Colonic mucosa (tissue), 4 donors: Measurements from ENCODE around the gene IL18BP. TPM values are rescaled to one million over a fixed set of nuclear protein-coding genes. Genes with fewer than 3 reads are reported as not detected.

ENCODE experiments used
- DNase-seq: peaks from one replicate; pipeline ENCODE4 v3.0.0-alpha.2; 2020
- H3K27ac ChIP-seq: fragments of 200-600 bp; one replicate; pipeline ENCODE4 v1.8.0; 2021
- H3K27me3 ChIP-seq: fragments of 200-600 bp; one replicate; pipeline ENCODE4 v1.8.0; 2021
- H3K36me3 ChIP-seq: fragments of 200-600 bp; one replicate; pipeline ENCODE4 v1.8.0; 2021
- H3K4me1 ChIP-seq: fragments of 200-600 bp; one replicate; pipeline ENCODE4 v1.8.0; 2021; ENCODE audit warnings: mild to moderate bottlenecking
- H3K4me3 ChIP-seq: fragments of 200-600 bp; one replicate; pipeline ENCODE4 v1.8.0; 2021
- H3K9ac ChIP-seq, 2 donors: one replicate each; pipeline ENCODE4 v1.7.0; 2013; ENCODE audit warnings: control low read depth in 2 of 2, low read depth in 2 of 2, low read length in 2 of 2
- H3K9me3 ChIP-seq: fragments of 200-600 bp; one replicate; pipeline ENCODE4 v1.8.0; 2021
- CTCF ChIP-seq: fragments of 200-600 bp; IDR thresholded peaks from one replicate; pipeline ENCODE4 v1.8.0; 2022; ENCODE audit warnings: antibody characterized with exemption, mild to moderate bottlenecking
- intact Hi-C: fragments of 100-400 bp; cut with DNase I; formaldehyde crosslinking; loops from one replicate; pipeline ENCODE4 v1.14.1; 2022
- total RNA-seq, 2 donors: library from RNA; stranded (reverse); fragmentation: NEBNext Ultra II Directional in 1 of 2; extraction: Animal tissue kit (Norgen Biotek cat#: 25700) in 1 of 2; gene quantifications; one replicate each; pipeline ENCODE4 v1.2.1, GENCODE V29; 2021
- donor health status: healthy.
- donor health status: DM: no; HTN: no; CAD: no.
- donor health status: DM: no; HTN: no; CAD: no.

The IL18BP gene
- total RNA-seq, 2 donors from 2014 or later, result 5.6 to 9.0 TPM

GRCh38 chr11:71995726-71996291 is 2.9 kb upstream of the IL18BP start:
- H3K27ac ChIP-seq, result no peak overlapping the region
- no peak for TF ChIP-seq CTCF
- peaks cover 3% of the 10 kb centered on the region for H3K4me1 ChIP-seq
- DNase-seq, result no peak
- no peak overlapping the region for H3K4me3 ChIP-seq
- intact Hi-C loops, result no loop called here
- no peak overlapping the region for H3K9ac ChIP-seq
- no peaks in the 10 kb centered on the region for H3K27me3 ChIP-seq
- H3K36me3 ChIP-seq, result no peaks in the 10 kb centered on the region
- H3K9me3 ChIP-seq, result no peaks in the 10 kb centered on the region

- Histone ChIP-seq H3K4me1 (peaks cover 3% of the 10 kb centered on the region), H3K27ac (no peak overlapping the region), H3K9ac (no peak overlapping the region), H3K4me3 (no peak overlapping the region), H3K27me3 (no peaks in the 10 kb centered on the region), H3K9me3 (no peaks in the 10 kb centered on the region), H3K36me3 (no peaks in the 10 kb centered on the region)
- no peak for TF ChIP-seq CTCF
- intact Hi-C loops, result no loop called here
- DNase-seq, result no peak
Observed at GRCh38 chr11:71996517-71996916, 2.2 kb upstream of the IL18BP start.

GRCh38 chr11:71996946-71997345 is 1.8 kb upstream of the IL18BP start:
- TF ChIP-seq CTCF, result no peak
- no peaks in the 10 kb centered on the region for H3K9me3 ChIP-seq
- intact Hi-C loops, result no loop called here
- H3K4me3 ChIP-seq, result no peak overlapping the region
- no peak overlapping the region for H3K9ac ChIP-seq
- no peaks in the 10 kb centered on the region for H3K36me3 ChIP-seq
- H3K4me1 ChIP-seq, result peaks cover 3% of the 10 kb centered on the region
- no peak overlapping the region for H3K27ac ChIP-seq
- no peak for DNase-seq
- H3K27me3 ChIP-seq, result no peaks in the 10 kb centered on the region

GRCh38 chr11:71997594-71997993 is 1.1 kb upstream of the IL18BP start:
- Histone ChIP-seq H3K36me3 (no peaks in the 10 kb centered on the region), H3K4me3 (no peak overlapping the region), H3K27me3 (no peaks in the 10 kb centered on the region), H3K9ac (no peak overlapping the region), H3K9me3 (no peaks in the 10 kb centered on the region), H3K4me1 (peaks cover 3% of the 10 kb centered on the region), H3K27ac (no peak overlapping the region)
- no peak for TF ChIP-seq CTCF
- intact Hi-C loops, result no loop called here
- DNase-seq, result no peak

- no peak overlapping the region for H3K4me3 ChIP-seq
- H3K36me3 ChIP-seq, result peaks cover 5% of the 10 kb centered on the region
- TF ChIP-seq CTCF, result no peak
- H3K27ac ChIP-seq, result no peak overlapping the region
- no peaks in the 10 kb centered on the region for H3K27me3 ChIP-seq
- intact Hi-C loops, result no loop called here
- peaks cover 3% of the 10 kb centered on the region for H3K4me1 ChIP-seq
- H3K9ac ChIP-seq, result no peak overlapping the region
- no peaks in the 10 kb centered on the region for H3K9me3 ChIP-seq
- DNase-seq, result no peak
Observed at GRCh38 chr11:71998061-71998460, 648 bp upstream of the IL18BP start.
